Astrocyte (in vitro differentiated cells and primary cell): ENCODE measurements around the gene HOXA7.

Experiments used
- CTCF ChIP-seq: IDR thresholded peaks from 2 replicates; pipeline ENCODE4 v1.5.1; 2011; ENCODE audit warnings: low read depth, mild to moderate bottlenecking, inconsistent platforms, low read length, moderate library complexity; ENCODE audit not compliant: insufficient read depth
- EZH2 ChIP-seq: IDR thresholded peaks from 2 replicates; pipeline ENCODE4 v1.6.1; 2012; ENCODE audit warnings: mild to moderate bottlenecking, low read length, inconsistent platforms; ENCODE audit not compliant: insufficient read depth

DNA sequence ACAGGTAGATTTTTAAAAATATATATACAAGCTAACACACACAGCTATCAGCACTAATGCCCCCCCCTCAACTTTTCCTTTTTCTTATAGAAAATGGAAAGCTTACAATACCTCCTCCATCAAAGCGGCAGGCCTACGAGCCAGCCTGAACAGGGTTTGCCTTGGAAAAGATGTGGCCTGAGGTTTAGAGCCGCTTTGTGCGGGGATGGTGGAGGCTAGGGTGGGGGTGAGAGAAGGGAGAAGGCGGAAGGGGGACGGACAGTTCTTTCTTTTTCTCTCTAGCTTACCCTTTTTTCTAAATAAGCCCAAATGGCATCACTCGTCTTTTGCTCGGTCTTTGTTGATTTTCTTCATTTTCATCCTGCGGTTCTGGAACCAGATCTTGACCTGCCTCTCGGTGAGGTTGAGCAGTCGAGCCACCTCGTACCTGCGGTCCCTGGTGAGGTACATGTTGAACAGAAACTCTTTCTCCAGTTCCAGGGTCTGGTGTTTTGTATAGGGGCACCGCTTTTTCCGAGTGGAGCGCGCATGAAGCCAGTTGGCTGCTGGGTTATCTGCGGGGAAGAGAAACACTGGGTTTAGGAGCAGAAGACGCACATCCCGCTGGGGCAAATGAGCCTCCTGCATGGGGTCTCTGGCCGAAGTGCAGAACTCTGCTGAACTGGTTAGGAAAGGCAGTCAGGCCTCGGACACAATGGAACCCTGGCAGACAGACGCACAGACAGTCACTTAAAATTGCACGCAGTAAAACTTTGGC, 7.0 kb upstream of the HOXA7 start:
- TF ChIP-seq EZH2 (no peak), CTCF (no peak)
